ENCODE measurements around the gene ASB4.

- TF ChIP-seq CTCF (conservative IDR thresholded peaks at IDR 0.05) (no peak), EZH2 (IDR thresholded peaks at IDR 0.05; ENCODE audit: low read depth) (no peak)
Observed at GRCh38 chr7:95493247-95493646, 7.5 kb downstream of the ASB4 start.
